Lower leg skin (tissue), 3 donors: ENCODE measurements around the gene FAM83G.

Source experiments
- POLR2A ChIP-seq, 2 donors: fragments of 450-650 bp; IDR thresholded peaks; one replicate each; pipeline ENCODE4 v1.6.1; 2016 to 2017; ENCODE audit warnings: antibody characterized with exemption in 2 of 2, mild to moderate bottlenecking in 1 of 2, moderate library complexity in 1 of 2
- TF ChIP-seq, protein P1 (sequence below), 3 donors: fragments of 450-650 bp; IDR thresholded peaks; one replicate each; pipeline ENCODE4 v1.5.1; 2016; ENCODE audit warnings: antibody characterized with exemption in 3 of 3, mild to moderate bottlenecking in 3 of 3, moderate library complexity in 2 of 3

DNA sequence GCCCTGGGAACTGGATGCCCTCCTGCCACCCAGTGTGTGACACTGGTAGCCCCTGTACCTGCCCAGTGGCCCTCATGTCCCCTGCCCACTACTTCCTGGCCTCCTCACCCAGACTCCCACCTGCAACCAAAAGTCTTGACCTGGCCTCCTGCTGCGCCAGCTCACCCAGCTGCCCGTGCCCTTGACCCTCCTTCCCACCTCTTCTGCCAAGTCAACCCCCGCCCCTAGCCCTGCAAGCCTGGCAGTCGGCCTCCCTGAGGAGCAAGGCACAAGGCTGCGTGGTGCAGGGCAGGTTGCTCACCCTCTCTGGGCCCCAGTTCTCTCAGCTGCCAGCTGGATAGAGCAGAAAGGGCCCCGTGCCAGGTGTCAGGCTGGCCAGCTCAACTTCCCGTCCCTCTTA, 12.3 kb upstream of the FAM83G start:
- TF ChIP-seq, protein P1, sequence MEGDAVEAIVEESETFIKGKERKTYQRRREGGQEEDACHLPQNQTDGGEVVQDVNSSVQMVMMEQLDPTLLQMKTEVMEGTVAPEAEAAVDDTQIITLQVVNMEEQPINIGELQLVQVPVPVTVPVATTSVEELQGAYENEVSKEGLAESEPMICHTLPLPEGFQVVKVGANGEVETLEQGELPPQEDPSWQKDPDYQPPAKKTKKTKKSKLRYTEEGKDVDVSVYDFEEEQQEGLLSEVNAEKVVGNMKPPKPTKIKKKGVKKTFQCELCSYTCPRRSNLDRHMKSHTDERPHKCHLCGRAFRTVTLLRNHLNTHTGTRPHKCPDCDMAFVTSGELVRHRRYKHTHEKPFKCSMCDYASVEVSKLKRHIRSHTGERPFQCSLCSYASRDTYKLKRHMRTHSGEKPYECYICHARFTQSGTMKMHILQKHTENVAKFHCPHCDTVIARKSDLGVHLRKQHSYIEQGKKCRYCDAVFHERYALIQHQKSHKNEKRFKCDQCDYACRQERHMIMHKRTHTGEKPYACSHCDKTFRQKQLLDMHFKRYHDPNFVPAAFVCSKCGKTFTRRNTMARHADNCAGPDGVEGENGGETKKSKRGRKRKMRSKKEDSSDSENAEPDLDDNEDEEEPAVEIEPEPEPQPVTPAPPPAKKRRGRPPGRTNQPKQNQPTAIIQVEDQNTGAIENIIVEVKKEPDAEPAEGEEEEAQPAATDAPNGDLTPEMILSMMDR (IDR thresholded peaks at IDR 0.05) = no peak
- no peak for TF ChIP-seq POLR2A (IDR thresholded peaks at IDR 0.05)
